Astrocyte of the spinal cord (primary cell): Measurements from ENCODE around the gene FBN1.

Source experiments
- DNase-seq: peaks from one replicate; pipeline ENCODE4 v3.0.0; 2011; ENCODE audit warnings: low read depth, low spot score
- H3K4me3 ChIP-seq: 2 replicates; pipeline ENCODE4 v1.5.1; 2011; ENCODE audit warnings: low read depth, mild to moderate bottlenecking, low read length, moderate library complexity
- in situ Hi-C: cut with HindIII; loops from 2 replicates; pipeline ENCODE4 v1.10.0; 2017; ENCODE audit warnings: low sequenced_read_pairs
- TF ChIP-seq, protein P1 (sequence below): IDR thresholded peaks from 2 replicates; pipeline ENCODE4 v1.5.1; 2012; ENCODE audit warnings: low read depth, mild to moderate bottlenecking, low read length, inconsistent platforms

FBN1 gene

DNA sequence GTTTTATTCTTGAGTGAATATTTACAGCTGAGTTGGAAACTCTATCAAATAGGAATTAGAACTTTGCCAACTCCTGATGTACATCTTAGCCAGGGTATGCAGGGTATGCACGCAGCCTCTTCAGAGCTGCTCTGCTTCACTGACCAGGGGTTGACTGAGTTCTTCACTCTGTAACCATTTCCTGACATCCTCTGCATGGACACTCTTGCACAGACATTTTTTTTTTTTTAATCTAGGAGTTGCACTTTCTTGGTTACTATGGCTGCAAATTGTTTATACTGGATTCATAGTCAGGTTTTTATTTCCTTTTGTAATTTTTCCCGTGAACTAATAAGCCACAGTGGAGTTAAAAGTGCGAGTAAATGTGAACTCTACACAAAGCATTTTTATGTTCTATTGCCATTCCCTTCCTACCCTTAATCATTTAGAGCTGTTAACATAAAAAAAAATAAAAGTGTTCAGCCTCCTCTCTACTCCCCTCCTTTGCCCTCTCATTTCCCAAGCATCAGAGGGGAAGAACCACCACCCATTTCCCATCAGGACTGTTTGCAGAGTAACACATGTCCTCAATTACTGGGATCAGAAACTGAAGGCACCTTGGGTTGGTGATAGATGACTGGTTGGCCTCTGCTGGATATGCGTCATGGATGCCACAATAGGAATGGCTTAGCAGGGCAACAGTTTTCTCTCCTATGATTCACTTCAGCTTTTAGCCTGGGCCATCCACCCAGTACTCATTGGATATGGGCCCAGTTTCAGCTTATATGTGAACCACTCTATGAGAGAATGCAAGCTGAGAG is 260.3 kb downstream of the FBN1 start:
- TF ChIP-seq, protein P1, sequence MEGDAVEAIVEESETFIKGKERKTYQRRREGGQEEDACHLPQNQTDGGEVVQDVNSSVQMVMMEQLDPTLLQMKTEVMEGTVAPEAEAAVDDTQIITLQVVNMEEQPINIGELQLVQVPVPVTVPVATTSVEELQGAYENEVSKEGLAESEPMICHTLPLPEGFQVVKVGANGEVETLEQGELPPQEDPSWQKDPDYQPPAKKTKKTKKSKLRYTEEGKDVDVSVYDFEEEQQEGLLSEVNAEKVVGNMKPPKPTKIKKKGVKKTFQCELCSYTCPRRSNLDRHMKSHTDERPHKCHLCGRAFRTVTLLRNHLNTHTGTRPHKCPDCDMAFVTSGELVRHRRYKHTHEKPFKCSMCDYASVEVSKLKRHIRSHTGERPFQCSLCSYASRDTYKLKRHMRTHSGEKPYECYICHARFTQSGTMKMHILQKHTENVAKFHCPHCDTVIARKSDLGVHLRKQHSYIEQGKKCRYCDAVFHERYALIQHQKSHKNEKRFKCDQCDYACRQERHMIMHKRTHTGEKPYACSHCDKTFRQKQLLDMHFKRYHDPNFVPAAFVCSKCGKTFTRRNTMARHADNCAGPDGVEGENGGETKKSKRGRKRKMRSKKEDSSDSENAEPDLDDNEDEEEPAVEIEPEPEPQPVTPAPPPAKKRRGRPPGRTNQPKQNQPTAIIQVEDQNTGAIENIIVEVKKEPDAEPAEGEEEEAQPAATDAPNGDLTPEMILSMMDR, result no peak
- peak; percentile 97 for DNase-seq
- no peak overlapping the region for H3K4me3 ChIP-seq
- in situ Hi-C loops, result no loop called here

DNA sequence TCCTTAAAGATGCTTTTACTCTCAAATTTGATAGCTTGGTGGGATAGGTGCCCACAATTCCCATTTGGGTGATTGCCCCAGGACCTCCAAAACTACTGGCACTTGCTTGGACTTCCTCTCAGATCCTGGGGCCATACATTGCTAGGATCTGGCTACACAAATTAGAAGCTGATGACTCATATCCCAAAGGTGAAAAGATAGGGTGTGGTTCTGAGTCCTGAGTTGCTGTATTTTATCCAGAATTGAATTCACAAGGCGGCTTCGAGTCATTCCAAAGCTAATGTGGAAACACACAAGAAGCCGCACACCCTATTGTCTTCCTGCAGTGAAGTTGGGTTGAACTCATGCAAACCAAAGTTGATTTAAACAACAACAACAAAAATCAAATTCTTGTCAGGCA is 260.9 kb downstream of the FBN1 start:
- H3K4me3 ChIP-seq, result no peak overlapping the region
- TF ChIP-seq, protein P1, result no peak
- no peak for DNase-seq
- in situ Hi-C loops, result no loop called here

DNA sequence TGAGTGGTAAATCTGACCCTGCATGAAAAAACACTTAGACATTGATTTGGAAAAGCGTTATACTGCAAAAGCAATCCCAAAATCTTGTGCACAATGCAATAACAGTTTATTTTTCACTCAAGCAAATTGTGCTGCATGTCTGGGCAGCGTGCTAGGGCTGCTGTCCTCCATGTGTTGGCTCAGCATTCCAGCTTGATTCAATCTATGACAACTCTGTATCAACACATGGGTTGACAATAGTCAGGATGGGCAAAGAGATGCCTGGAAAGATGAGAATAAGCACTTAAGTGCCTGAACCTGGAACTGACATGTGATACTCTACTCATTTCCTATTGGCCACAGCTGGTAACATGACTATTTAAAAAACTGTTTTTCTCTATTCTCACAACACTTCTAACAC is 262.5 kb downstream of the FBN1 start:
- no peak for DNase-seq
- TF ChIP-seq, protein P1, result no peak
- no peak overlapping the region for H3K4me3 ChIP-seq
- in situ Hi-C loops, result no loop called here

DNA sequence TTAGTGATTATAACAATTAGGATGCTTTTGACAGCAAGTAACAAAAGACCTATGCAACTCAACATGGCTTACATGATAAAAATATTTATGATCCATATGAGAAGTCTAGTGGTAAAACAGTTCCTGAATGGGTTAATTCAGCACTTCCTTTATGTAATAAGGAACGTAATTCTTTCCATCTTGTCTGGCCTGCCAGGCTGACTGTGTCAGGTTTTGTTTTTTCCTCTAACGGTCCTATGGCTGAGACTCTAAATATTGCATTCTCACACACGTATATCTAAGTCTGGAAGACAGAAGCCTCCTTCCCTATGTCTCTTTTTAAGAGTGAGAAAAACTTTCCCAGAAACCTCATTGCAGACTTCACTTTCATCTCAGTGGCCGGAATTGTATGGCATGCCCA is 263.6 kb downstream of the FBN1 start:
- in situ Hi-C loops, result no loop called here
- no peak overlapping the region for H3K4me3 ChIP-seq
- TF ChIP-seq, protein P1, result no peak
- DNase-seq, result no peak

DNA sequence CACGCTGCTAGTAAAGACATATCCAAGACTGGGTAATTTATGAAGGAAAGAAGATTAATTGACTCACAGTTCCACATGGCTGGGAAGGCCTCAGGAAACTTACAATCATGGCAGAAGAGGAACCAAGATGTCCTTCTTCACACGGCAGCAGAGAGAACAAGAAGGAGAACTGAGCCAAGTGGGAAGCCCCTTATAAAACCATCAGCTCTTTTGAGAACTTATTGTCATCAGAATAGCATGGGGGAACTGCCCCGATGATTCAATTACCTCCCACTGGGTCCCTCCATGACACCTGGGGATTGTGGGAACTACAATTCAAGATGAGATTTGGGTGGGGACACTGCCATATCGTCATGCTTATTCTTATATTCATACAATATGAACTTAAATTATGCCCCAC is 265.3 kb downstream of the FBN1 start:
- in situ Hi-C loops, result no loop called here
- DNase-seq, result no peak
- H3K4me3 ChIP-seq, result no peak overlapping the region

DNA sequence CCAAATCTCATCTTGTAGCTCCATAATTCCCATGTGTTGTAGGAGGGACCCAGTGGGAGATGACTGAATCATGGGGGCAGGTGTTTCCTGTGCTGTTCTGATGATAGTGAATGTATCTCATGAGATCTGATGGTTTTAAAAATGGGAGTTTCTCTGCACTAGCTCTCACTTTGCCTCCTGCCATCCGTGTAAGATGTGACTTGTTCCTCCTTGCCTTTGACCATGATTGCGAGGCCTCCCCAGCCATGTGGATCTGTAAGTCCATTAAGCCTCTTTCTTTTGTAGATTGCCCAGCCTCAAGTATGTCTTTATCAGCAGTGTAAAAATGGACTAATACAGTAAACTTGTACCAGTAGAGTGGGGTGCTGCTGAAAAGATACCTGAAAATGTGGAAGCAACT is 269.7 kb downstream of the FBN1 start:
- no peak overlapping the region for H3K4me3 ChIP-seq
- DNase-seq, result no peak
- in situ Hi-C loops, result no loop called here
- TF ChIP-seq, protein P1, result no peak

More for the DNA sequence above, 265.3 kb downstream of the FBN1 start:
- TF ChIP-seq, protein P1, result no peak
